PC-9 (cell line): ENCODE measurements around the gene BCL6.

Source experiments
- CTCF ChIP-seq: fragments of 200-600 bp; sonication (generic); conservative IDR thresholded peaks from 2 replicates; pipeline ENCODE4 v1.6.1; 2017; ENCODE audit warnings: mixed run types, antibody characterized with exemption, mild to moderate bottlenecking, moderate library complexity
- EZH2 ChIP-seq: fragments of 200-600 bp; sonication (generic); IDR thresholded peaks from 2 replicates; pipeline ENCODE4 v1.8.0; 2017; ENCODE audit warnings: antibody characterized with exemption, low read depth

- no peak for TF ChIP-seq CTCF
- TF ChIP-seq EZH2: no peak
Measured at GRCh38 chr3:187698499-187699399, 46.5 kb downstream of the BCL6 start.
